ENCODE data around the gene ZNF284.
A peak's percentile ranks its signal among the peaks of the same experiment; 100 is the strongest.
"Not testable (repeated sequence)": the region's sequence is repeated elsewhere in the genome, so short reads cannot be mapped to it uniquely, and the experiment has no call there.

The ZNF284 gene

GRCh38 chr19:44111910-44112463 is 40.0 kb downstream of the ZNF284 start:
- no peak for DNase-seq (ENCODE audit: low read depth in 2 of 2)

- no peak for DNase-seq (ENCODE audit: low read depth in 2 of 2)
Measured at GRCh38 chr19:44112802-44113137, 40.8 kb downstream of the ZNF284 start.

GRCh38 chr19:44113138-44113783 is 41.3 kb downstream of the ZNF284 start, which contains the start of gene ZNF225:
Gene ZNF225, plus strand, starts transcription at chr19:44113399. Its CDS starts 2,429 bp downstream, at chr19:44115828.
- peak; percentile 67 to 77 for DNase-seq (ENCODE audit: low read depth in 2 of 2)

GRCh38 chr19:44113784-44114390 is 41.9 kb downstream of the ZNF284 start:
- DNase-seq (ENCODE audit: low read depth in 2 of 2) = no peak

GRCh38 chr19:44121162-44121561 is 49.2 kb downstream of the ZNF284 start:
- not testable (repeated sequence) for DNase-seq (ENCODE audit: low read depth in 2 of 2)

DNA sequence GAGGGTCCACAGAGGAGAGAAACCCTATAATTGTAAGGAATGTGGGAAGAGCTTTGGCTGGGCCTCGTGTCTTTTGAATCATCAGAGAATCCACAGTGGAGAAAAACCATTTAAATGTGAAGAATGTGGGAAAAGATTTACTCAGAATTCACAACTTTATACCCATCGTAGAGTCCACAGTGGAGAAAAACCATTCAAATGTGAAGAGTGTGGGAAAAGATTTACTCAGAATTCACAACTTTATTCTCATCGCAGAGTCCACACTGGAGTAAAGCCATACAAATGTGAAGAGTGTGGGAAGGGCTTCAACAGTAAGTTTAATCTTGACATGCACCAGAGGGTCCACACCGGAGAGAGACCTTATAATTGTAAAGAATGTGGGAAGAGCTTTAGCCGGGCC is 60.0 kb downstream of the ZNF284 start:
- DNase-seq (ENCODE audit: low read depth in 2 of 2) = no peak

All from activated CD4-positive, alpha-beta T cell treated with anti-CD3 and anti-CD28 coated beads for 24 hours (primary cell).